Ovary (tissue), 9 donors: ENCODE data around the gene CLN3. TPM values are rescaled to one million over a fixed set of nuclear protein-coding genes. Genes with fewer than 3 reads are reported as not detected.

ENCODE experiments used
- DNase-seq, 5 donors: peaks; one replicate each; pipeline ENCODE4 v3.0.0-alpha.2; 2019 to 2020
- H3K27ac ChIP-seq, 2 donors: fragments of 200-600 bp; one replicate each; pipeline versions ENCODE4 v1.5.1 to v1.8.0; 2019 to 2022
- H3K27me3 ChIP-seq: fragments of 200-600 bp; one replicate; pipeline ENCODE4 v1.8.0; 2022
- H3K36me3 ChIP-seq: fragments of 200-600 bp; sonication (generic); one replicate; pipeline ENCODE4 v1.5.1; 2019
- H3K4me1 ChIP-seq: one replicate; pipeline ENCODE4 v1.8.1; 2013; ENCODE audit warnings: mild to moderate bottlenecking, moderate library complexity; ENCODE audit not compliant: insufficient read depth
- H3K4me3 ChIP-seq: fragments of 200-600 bp; sonication (generic); one replicate; pipeline ENCODE4 v1.5.1; 2017
- H3K9me3 ChIP-seq, 2 donors: fragments of 200-600 bp in 1 of 2; sonication (generic) in 1 of 2; one replicate each; pipeline versions ENCODE4 v1.5.1 to v1.8.1; 2013 to 2019; ENCODE audit warnings: mild to moderate bottlenecking in 1 of 2, moderate library complexity in 1 of 2
- EP300 ChIP-seq: sonication (generic); formaldehyde crosslinking; IDR thresholded peaks from one replicate; pipeline ENCODE4 v1.6.1; 2017; ENCODE audit warnings: antibody characterized with exemption
- POLR2A ChIP-seq: fragments of 450-650 bp; IDR thresholded peaks from one replicate; pipeline ENCODE4 v1.6.1; 2017; ENCODE audit warnings: antibody characterized with exemption, mild to moderate bottlenecking, moderate library complexity
- WGBS, 3 donors: extraction: QIAGEN DNeasy Blood & Tissue Kit in 1 of 3; methylation state at CpG; one replicate each; pipeline versions ENCODE4 v1.1.5 to v1.1.7; 2013 to 2017; 5-methylcytosine and 5-hydroxymethylcytosine counted together
- intact Hi-C, 4 donors: fragments of 100-400 bp; cut with DNase I; formaldehyde crosslinking; loops; one replicate each; pipeline versions ENCODE4 v1.11.0 to v1.15.1; 2022 to 2023
- polyA plus RNA-seq, 2 donors: library from polyadenylated mRNA; stranded (reverse); fragments of 200-250 nt in 1 of 2; fragments of 350-450 nt in 1 of 2; fragmentation: Illumina TruSeq in 1 of 2; extraction: RNeasy Lipid Tissue Mini Kit (QIAGEN cat#74804) in 1 of 2; gene quantifications; one replicate each; pipeline ENCODE4 v1.2.3, GENCODE V29; 2013 to 2014
- total RNA-seq, 7 donors: library from RNA; depleted of rRNA in 2 of 7; stranded (reverse); fragments of >200 nt in 2 of 7; fragmentation: NEBNext Ultra II Directional in 3 of 7; extraction: Animal tissue kit (Norgen Biotek cat#: 25700) in 3 of 7; gene quantifications; one replicate each; pipeline versions ENCODE4 v1.1.0 to v1.2.4, GENCODE V29; 2016 to 2023
- TF ChIP-seq, protein P1 (sequence below), 3 donors: fragments of 450-650 bp in 2 of 3; fragments of 200-600 bp in 1 of 3; IDR thresholded peaks; one replicate each; pipeline versions ENCODE4 v1.5.1 to v1.8.0; 2016 to 2022; ENCODE audit warnings: antibody characterized with exemption in 3 of 3, mild to moderate bottlenecking in 1 of 3
- donor health status: DM: no; HTN: no; CAD: no; lungs with moderate emphysema.
- donor health status: DM: no; HTN: no; CAD: no.
- donor health status: Bipolar disorder and iron deficiency.
- donor health status: DM: yes; HTN: yes; CAD: no.
- donor health status: DM: no; HTN: no; CAD: no.
- donor health status: DM: yes; HTN: yes; CAD: no.

CLN3 gene
- total and polyA plus RNA-seq, 9 donors = 15.9 to 32.1 (median 22.4) TPM

- Histone ChIP-seq H3K9me3 (no peaks in the 10 kb centered on the region), H3K27ac (no peak overlapping the region), H3K27me3 (no peaks in the 10 kb centered on the region), H3K4me3 (no peak overlapping the region), H3K4me1 (no peaks in the 10 kb centered on the region), H3K36me3 (no peaks in the 10 kb centered on the region)
- TF ChIP-seq POLR2A (no peak), EP300 (no peak)
- TF ChIP-seq, protein P1, sequence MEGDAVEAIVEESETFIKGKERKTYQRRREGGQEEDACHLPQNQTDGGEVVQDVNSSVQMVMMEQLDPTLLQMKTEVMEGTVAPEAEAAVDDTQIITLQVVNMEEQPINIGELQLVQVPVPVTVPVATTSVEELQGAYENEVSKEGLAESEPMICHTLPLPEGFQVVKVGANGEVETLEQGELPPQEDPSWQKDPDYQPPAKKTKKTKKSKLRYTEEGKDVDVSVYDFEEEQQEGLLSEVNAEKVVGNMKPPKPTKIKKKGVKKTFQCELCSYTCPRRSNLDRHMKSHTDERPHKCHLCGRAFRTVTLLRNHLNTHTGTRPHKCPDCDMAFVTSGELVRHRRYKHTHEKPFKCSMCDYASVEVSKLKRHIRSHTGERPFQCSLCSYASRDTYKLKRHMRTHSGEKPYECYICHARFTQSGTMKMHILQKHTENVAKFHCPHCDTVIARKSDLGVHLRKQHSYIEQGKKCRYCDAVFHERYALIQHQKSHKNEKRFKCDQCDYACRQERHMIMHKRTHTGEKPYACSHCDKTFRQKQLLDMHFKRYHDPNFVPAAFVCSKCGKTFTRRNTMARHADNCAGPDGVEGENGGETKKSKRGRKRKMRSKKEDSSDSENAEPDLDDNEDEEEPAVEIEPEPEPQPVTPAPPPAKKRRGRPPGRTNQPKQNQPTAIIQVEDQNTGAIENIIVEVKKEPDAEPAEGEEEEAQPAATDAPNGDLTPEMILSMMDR (IDR thresholded peaks at IDR 0.05) = no peak
- WGBS, 3 donors = 79 to 81% (median 80%) methylated on average over 29 to 33 of the region's 33 CpGs
- no peak for DNase-seq
- intact Hi-C loops = loop anchor here in 2 of 4 donors (10.0 kb wide), 1 partner anchor 47 kb away; no protein-coding TSS in a partner anchor
These were observed 6.2 kb upstream of the CLN3 start for GRCh38 chr16:28497861-28498599.

- DNase-seq = no peak
- no peaks in the 10 kb centered on the region for H3K27me3 ChIP-seq
- H3K9me3 ChIP-seq = no peaks in the 10 kb centered on the region
- H3K4me1 ChIP-seq = no peaks in the 10 kb centered on the region
- H3K36me3 ChIP-seq = no peaks in the 10 kb centered on the region
- no peak overlapping the region for H3K27ac ChIP-seq
- intact Hi-C loops = loop anchor here in 2 of 4 donors (10.0 kb wide), 1 partner anchor 47 kb away; no protein-coding TSS in a partner anchor
- TF ChIP-seq POLR2A (no peak), EP300 (no peak)
- TF ChIP-seq, protein P1 (IDR thresholded peaks at IDR 0.05) = no peak
- WGBS, 3 donors = 83 to 90% (median 83%) methylated on average over 9 of the region's 9 CpGs
- H3K4me3 ChIP-seq = no peak overlapping the region
These were observed 5.5 kb upstream of the CLN3 start for GRCh38 chr16:28497386-28497785.

- Histone ChIP-seq H3K4me3 (no peak overlapping the region), H3K36me3 (no peaks in the 10 kb centered on the region), H3K27ac (no peak overlapping the region), H3K4me1 (no peaks in the 10 kb centered on the region), H3K27me3 (no peaks in the 10 kb centered on the region), H3K9me3 (no peaks in the 10 kb centered on the region)
- no peak for DNase-seq
- intact Hi-C loops = loop anchor here in 2 of 4 donors (10.0 kb wide), 1 partner anchor 48 kb away; no protein-coding TSS in a partner anchor
- WGBS, 3 donors = 66 to 73% (median 73%) methylated on average over 19 of the region's 19 CpGs
- no peak for TF ChIP-seq EP300
- TF ChIP-seq POLR2A = no peak
- TF ChIP-seq, protein P1 (IDR thresholded peaks at IDR 0.05) = no peak
These were observed 5.0 kb upstream of the CLN3 start for GRCh38 chr16:28496844-28497243.

- Histone ChIP-seq H3K27me3 (no peaks in the 10 kb centered on the region), H3K4me1 (no peaks in the 10 kb centered on the region), H3K4me3 (no peak overlapping the region), H3K27ac (no peak overlapping the region), H3K36me3 (no peaks in the 10 kb centered on the region), H3K9me3 (no peaks in the 10 kb centered on the region)
- intact Hi-C loops = loop anchor here in 2 of 4 donors (10.0 kb wide), 1 partner anchor 49 kb away; no protein-coding TSS in a partner anchor
- no peak for TF ChIP-seq POLR2A
- TF ChIP-seq, protein P1 (IDR thresholded peaks at IDR 0.05) = no peak
- TF ChIP-seq EP300 = no peak
- 84 to 87% (median 87%) methylated on average over 20 of the region's 20 CpGs for WGBS, 3 donors
- no peak for DNase-seq
These were observed 4.2 kb upstream of the CLN3 start for GRCh38 chr16:28495795-28496749.
